ENCODE results near the gene LCAT.

- TF ChIP-seq CTCF (conservative IDR thresholded peaks at IDR 0.05; ENCODE audit: low read length) (no peak), EZH2phosphoT487 (IDR thresholded peaks at IDR 0.05; ENCODE audit: borderline replicate concordance) (no peak)
Measured at GRCh38 chr16:67915831-67916723, 27.8 kb downstream of the LCAT start.

Data from Loucy (cell line).